ENCODE results near the gene EGFL8.
"Not testable (repeated sequence)": the region's sequence is repeated elsewhere in the genome, so short reads cannot be mapped to it uniquely, and the experiment has no call there.

The EGFL8 gene

DNA sequence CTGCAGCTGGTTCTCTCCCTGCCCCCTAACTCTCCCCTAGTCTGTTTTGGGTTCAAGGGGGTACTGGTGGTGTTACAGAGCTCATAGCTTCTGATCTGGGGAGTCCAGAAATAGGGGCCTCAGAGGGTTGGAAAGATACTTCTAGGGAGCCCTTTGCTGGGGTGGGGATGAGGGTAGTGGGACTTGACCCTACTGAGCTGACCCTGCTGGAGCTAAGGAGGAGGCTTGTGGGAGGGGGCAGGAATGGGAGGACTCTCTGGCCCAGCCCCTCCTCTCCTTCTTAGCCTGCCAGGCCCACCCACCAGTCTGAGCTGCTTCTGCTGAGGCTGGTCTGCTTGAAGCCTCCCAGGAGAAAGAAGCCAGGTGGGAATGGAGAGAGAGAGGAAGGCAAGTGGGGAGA lies at the start of gene EGFL8:
Gene EGFL8, plus strand, starts transcription at position 301 of the 400 bp plus-strand sequence. CDS start 1,571 bp downstream, outside the sequence.
- DNase-seq = no peak

DNA sequence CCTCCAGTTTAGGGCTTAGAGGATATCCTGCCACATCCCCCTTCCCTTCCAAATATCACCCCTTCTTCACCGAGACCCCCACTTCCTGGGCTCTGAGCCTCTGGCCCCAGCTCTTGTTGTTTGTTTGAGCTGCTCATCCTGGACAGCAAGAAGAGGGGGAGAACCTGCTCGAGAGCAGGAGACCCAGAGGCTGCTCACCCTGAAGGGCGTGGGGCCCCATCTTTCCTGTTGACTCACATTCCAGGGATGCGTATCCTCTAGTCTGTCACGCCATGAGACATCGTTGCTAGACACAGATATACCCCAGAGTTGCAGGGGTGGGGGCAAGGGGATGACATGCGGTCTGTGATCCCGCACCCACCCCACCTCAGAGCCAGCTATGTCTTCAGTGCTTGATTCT lies 49.6 kb upstream of the EGFL8 start:
- no peak for DNase-seq

DNA sequence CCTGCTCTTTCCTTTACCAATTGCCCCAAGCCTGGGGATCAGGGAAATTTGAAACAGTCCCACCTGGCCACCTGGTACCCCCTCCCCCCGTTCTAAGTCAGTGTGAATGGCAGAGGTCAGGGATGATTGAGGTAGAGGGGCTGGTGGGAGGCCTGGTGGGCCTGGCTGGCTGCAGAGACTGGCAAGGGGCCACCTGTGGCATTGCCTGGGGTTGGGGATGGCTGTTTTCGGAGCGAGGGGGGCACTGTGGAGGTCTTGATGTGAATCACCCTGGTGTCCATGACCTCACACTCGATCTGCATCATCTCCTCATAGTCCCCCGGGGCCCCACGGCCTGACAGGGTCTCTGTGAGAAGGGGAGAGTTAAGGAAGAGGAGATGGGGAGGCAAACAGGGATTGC lies 48.8 kb upstream of the EGFL8 start:
- DNase-seq = no peak

DNA sequence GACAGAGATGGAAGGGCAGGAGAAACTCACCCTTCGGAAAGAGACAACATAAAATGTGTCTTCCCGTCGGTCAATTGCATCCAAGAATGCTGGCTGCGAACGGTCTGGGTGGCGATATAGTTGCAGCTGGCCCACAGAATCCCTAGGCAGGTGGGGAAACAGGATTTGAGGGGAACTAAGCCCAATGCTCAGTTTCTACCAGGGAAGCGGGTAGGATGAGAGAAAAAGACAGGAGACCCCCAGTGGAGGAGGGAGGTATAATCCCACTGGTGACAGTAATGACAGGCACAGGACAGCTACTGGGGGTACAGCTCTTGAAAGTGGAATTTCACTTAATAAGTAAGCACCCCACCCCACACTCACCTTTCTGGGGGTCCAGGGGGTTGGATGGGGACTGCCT lies 47.7 kb upstream of the EGFL8 start:
- no peak for DNase-seq

DNA sequence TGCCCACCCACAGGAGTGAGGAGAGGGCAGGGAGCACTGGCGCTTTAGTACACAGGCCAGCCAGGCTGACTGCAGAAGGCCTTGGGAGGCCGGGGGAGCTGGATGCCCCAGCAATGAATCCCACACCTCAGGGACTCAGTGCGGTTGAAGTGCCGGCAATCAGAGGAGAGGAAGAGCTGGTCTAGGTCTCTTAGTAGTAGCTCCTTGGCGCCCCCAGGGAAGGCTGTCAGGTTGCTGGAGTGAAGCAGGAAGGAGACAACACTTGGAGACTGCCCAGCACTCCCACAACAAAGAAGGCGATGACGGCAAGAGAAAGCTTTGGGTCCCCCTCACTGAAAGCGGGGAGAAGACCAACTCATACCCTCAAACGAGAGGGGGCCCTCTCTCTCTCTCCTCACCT lies 46.9 kb upstream of the EGFL8 start:
- DNase-seq = no peak

DNA sequence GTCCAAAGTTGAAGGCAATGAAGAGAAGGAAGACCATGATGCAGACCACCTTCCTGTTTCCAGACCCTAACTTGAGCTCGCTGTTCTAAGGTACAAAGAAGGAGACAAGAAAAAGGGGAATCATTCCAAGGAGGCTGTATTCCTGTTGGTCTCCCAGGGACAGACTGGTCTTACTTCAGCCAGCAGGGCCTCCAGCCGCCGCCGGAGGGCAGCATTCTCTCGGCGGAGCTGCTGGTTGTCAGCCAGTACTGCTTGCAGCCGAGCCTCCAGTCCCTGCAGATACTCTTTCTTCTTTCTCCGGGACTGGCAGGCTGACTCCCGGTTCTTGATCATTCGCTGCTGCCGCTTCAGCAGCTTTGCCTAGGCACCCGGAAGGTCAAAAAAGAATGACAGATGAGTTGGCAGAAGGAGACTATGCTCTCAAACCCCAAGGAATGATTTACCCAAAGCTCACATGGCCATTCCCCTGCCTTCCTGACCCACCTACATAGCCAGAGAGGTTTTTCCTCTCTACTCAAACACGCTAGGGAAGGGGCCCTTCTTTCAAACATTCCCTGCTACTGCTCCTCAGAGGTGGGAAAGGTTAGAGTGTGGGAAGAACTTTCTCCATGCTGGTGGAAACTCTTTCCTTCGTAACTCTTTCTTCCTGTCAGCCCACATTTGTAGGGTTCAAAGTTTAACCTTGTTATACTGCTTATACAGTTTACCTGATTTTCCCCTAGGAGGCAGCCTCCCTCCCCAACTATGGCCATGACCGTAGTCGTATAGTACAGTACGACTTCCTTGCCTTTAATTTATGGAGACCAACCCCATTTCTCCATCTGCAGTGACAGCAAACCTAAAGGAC lies 45.4 kb upstream of the EGFL8 start:
- DNase-seq = peak; percentile 51

DNA sequence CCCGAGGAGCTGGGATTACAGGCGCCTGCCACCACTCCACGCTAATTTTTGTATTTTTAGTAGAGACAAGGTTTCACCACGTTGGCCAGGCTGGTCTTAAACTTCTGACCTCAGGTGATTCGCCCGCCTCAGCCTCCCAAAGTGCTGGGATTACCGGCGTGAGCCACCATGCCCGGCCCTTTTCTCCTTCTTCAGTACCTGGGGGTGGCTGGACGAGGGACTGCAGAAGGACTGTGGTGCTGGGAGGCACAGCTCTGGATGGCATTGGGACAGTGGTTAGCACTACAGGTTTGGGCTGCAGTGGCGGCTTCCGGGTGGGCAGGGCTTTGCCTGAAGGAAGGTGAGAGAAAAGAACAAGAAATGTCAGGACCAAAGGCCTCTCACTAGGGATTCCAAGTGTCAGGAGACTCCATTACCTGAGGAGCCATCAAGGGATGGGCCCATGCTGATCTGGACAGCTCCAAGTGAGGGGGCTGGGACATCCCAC lies 43.8 kb upstream of the EGFL8 start:
- no peak for DNase-seq

DNA sequence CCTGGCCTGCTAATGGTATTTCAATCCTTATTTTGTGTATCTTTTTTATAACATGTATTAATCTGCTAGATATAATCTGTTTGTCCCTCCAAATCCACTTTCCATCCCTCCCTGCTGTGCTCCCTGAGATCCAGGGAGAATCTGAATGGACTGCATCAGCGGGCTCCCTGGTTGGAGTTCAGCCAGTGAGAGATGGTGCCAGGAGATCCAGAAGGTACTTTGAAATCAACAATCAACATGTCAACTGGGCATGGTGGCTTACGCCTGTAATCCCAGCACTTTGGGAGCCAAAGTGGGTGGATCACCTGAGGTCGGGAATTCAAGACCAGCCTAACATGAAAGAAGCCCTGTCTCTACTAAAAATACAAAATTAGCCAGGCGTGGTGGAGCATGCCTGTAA lies 40.7 kb upstream of the EGFL8 start:
- no peak for DNase-seq

DNA sequence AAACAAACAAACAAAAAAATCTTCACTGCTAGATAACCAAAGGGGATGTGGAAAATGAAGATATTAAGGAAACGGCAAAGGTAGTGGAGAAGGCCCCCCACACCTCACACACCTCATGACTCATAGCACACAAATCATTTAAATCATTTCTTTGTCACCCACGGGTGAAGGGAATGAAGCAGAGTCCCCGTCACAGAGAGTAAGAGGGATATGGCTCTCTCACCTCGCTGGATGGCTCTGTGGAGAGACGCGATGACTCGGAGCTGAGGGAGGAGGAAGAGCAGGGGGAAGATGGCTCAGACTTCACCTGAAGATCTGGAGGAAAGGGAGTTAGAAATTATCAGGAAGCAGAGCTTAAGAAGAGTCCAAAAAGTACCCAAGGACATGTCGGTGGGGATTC lies 37.5 kb upstream of the EGFL8 start:
- no peak for DNase-seq

DNA sequence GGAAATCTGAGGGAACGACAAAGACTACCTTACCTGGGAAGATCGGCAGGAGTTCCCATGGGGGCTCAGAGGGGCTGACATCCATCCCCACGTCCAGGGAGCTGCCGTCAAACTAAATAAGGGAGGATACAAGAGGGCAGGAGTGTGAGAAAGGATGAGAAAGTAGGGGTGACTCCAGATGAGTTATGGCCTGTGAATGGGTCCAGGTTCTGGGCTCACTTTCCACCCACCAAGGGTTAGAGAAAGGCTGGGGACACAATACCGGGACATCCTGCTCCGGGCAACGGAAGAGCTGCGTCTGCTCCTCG lies 37.0 kb upstream of the EGFL8 start:
- no peak for DNase-seq

DNA sequence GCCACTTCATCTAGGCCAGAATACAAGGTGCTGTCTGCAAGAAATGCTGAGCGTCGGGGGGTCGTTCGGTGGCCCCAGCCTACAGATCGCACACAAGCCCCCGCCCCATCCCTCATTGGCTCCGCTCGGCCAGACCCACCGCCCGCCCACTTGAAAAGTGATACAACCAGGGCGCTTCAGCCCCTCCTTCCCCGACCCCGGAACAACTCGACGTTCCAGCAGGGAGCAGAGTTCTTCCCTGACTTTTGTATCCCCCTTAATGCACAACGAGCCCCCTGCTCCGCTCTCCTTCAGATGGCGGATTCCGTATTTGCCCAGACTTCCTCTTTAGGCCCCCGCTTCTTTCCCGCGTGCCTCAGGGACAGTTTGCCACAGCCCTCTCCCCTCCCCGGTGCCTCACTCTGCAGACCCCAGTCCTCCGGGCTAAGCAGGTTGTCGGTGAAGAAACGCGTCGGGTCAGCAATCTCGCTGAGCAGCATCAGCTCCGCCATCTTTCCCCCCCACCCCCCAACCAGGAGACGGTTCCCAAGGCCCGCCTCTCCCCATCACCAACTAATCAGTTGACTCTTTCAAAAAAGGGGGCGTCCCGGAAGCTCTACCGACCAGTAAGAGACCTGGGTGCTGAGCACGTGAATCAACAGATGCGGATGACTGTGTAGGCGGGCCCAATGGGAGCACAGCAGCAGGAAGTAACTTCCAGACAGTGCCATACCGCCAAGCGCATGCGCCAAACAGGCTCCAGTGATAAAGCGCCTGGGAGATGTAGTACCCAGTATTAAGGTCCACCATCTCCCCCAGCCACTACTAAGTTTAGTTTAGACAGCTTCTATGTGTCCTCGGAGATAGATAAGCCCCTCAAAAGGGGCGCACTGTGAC lies 36.4 kb upstream of the EGFL8 start, which contains the start of gene ATF6B:
Gene ATF6B, minus strand, starts transcription at position 530 of the 876 bp plus-strand sequence. Its CDS starts 39 bp downstream, at position 491.
- peak; percentile 99 for DNase-seq

DNA sequence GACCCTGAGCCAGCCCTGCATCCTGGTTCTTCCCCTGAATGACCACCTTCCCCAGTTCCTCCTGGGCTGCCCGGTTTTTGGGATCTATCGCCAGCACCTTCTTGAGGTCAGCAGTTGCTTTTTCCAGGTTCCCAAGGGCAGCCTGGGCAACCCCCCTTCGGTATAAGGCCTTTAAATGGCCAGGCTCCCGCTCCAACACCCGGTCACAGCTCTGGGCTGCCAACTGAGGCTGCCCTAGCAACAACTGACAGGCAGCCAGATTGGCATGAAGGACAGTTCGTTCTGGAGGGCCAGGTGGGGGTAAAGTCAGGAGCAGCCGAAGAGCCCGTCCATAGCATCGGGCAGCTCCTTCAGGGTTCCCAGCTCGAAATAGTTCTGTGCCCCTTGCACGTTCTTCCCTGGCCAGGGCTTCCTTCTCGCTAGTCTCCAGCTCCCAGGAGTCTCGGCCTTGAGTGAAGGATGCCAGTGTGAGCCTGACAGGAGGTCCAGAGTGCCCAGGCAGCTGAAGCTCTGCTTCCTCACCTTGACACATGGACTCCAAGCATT lies 35.6 kb upstream of the EGFL8 start:
- DNase-seq = no peak

DNA sequence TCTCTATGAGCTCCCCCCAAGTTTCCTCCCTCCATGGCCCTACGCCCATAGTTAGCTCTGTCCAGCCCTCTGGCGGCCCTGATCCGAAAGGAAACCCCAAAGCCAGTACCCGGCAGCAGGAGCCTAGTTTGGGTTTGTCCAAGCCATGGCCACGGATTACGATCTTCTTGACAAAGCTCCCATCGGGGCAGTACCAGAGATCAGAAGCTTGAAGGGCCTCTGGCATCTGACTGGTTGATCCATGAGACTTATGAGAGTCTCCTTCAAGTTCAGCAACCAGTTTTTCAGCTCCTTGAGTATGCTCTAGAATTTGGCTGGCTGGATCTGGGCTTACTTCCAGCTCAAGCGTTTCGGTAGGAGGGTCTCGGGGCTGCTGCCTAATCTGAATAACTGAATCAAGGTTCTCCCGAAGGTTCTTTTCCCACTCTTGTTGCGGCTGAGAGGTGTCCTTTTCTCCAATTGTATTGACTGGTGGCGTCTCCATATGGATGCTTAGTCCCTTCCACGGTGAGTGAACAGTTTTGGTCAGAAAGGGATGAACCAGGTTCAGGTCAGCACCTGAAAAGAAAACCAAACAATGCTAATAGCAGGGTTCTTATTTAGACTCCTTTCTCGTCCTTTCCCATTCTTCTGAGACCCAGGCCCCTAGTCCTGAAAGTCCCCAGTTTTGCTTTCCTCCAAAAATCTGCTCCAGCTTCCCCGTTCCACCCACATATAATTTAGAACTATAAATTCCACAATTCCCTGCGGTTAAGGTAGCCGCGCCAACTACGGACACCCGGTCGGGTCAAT lies 34.9 kb upstream of the EGFL8 start:
- DNase-seq = peak; percentile 91

DNA sequence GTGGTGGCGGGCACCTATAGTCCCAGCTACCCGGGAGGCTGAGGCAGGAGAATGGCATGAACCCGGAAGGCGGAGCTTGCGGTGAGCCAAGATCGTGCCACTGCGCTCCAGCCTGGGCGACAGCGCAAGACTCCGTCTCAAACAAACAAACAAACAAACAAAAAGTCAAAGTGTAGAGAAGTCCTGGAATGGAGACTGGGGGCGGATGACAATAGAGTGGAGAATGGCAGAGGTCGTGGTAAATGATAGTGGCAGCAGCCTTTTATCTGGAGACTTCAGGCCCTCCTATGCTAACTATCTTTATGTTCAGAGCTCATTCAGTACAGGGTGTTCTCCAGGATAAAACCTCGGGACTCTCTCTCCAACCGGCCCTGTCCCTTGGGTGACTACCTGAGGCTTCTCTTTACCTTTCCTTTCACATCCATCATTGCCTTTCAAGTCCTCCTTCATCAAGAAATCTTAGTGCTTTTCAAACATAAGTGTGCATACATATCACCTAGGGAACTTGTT lies 32.9 kb upstream of the EGFL8 start:
- DNase-seq = no peak

DNA sequence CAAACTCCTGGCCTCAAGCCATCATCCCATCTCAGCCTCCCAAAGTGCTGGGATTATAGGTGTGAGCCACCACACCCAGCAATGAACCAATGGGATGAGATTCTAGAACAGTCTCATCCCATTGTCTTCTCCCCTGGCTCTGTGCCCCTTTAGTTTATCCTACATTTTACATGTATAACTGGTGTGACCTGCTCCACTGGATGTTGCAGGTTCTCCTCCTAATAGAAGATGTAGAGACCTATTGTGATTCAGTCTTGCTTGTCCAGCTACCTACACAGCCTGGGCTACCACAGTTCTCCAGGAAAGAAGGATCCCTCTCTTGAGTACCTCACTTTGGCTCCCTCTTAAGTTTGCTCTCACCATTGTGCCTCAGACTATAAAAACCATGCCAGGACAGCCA lies 32.3 kb upstream of the EGFL8 start:
- DNase-seq = no peak

DNA sequence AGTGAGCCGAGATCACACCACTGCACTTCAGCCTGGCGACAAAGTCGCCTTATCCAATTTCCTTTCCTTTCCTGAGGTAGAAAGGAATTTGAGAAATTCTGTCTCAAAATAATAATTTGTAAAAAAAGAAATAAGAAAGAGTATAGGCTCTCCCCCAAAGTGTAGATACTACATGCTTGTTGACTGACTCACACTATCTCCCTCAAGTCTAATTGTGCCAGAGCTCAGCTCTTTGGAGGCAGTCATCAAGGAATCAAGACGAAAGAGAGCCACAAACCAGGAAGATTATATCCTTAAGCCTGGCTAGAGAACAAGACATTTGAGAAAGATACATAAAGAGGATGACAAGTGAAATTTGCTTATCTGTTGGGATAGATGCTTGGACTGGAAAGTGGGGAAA lies 30.6 kb upstream of the EGFL8 start:
- no peak for DNase-seq

DNA sequence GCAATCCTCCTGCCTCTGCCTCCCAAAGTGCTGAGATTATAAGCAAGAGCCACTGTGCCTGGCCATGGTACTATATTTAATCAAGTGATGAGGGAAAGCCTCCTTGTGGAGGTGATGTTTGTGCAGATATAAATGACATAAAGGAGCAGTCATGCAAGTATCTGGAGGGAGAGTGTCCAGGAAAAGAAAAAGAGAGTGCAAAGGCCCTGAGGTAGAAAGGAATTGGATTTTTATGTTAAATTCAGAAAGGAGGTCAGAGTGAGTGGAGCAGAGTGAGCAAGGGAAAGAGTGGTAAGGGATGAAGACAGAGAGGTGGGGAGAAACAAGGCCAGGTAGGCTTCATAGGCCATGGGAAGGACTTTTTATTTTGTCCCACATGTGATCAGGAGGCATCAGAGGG lies 26.9 kb upstream of the EGFL8 start:
- DNase-seq = no peak

DNA sequence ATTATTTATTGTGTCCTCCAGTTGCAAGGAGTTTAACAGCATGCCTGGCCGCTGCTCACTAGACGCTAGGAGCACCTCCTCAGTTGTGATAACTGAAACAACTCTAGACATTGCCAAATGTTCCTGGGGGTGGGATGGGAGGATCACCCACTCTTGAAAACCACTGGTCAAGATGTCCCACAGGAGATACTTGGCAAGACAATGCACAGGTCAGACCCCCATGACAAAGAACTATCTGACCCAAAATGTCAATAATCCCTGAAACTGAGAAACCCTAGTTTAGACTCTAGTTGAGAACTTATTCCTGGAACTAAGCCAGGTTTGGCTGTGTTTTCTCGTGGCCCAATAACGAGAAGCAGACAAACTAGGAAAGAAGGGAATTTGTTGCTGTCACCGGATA lies 24.8 kb upstream of the EGFL8 start:
- DNase-seq = no peak

DNA sequence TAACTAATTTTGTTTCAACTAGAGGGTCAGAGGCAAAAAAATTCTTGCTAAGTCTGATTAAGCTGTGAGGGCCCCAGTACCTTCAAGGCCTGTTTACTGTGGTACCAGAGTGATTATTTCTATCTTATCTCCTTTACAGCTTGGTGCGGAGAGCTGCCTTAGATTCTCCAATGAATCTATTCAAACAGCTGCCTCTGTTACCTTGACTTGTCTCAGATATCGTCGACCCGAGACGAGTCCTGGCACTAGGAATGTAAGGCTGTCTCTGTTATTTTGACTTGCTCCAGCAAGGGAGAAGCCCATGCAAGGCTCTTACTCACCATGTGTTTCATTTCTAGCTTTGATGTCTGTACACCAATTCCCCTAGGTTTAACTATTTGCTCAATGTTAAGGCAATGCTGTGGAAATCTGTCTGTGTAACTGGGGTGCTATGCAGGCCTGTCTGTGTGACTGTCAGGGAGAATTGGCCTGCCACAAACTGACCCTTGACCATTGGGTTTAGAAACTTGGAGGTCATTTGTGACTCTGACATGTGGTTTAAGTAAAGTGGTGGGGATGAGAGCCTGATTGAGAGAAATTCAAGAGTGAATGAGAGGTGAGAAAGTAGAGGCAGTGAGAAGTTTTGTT lies 23.9 kb upstream of the EGFL8 start:
- no peak for DNase-seq

DNA sequence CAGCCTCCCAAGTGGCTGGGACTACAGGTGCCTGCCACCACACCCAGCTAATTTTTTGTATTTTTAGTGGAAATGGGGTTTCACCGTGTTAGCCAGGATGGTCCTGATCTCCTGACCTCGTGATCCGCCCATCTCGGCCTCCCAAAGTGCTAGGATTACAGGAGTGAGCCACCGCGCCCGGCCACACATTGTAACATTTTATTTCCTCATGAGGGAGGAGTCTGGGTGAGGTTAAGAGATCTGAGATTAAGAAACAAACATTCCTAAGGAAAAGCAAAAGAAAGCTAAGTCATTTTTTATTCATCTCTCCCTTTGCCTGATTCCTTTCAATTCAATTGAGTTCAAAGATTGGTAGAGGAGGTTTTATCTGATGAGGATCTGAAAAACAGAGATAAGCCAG lies 20.2 kb upstream of the EGFL8 start:
- DNase-seq = not testable (repeated sequence)

DNA sequence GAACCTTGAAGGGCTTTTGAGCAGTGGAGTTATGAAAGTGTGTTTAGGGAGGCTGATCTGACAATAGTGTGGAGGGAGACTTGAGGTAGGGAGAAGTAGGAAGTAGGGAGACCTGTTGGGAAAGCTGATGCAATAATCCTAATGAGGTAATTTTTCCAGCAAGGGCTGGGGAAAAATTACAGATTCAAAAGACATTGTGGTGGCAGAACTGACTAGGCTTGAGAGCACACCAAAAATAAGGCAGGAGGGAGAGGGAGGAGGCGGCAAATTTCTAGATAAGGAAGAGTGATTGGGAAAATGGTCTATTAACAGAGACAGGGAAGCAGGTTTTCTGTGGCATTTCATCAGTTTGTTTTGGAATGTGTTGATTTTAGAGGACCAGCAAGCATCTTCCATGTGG lies 18.1 kb upstream of the EGFL8 start:
- DNase-seq = no peak

DNA sequence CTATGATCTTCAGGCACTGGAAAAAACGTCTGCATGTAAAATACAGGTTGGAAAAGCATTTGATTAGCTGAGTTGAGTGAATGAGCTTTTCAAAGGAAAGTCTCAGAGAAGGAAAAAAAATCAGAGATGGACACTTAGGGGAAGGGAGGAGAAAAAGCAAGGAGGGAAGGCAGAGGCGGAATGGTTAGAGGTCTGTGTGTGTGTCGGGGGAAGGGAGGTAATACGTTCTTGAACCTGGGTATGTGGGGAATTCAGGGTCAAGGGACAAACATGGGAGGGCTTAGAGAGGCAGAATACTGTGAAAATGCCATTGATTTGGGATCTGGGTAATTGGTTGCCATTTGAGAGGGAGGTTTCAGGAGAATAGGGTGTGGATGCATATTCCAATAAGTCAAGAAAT lies 17.7 kb upstream of the EGFL8 start:
- DNase-seq = no peak
